SK-N-DZ (cell line): ENCODE results near the gene CEP63. TPM values are rescaled to one million over a fixed set of nuclear protein-coding genes. Genes with fewer than 3 reads are reported as not detected.

ENCODE experiments used
- DNase-seq: peaks from one replicate; pipeline ENCODE4 v3.0.0-alpha.2; 2015; ENCODE audit warnings: low spot score
- polyA plus RNA-seq, 2 experiments: library from polyadenylated mRNA; depleted of rRNA; stranded (reverse); fragments of >200 nt; gene quantifications; 2 replicates each; pipeline ENCODE4 v1.2.3, GENCODE V29; 2014

The CEP63 gene
- 19.1 and 20.7 TPM in 2 replicates for polyA plus RNA-seq (2014; cell fraction: cytosol; rRNA removed)
- polyA plus RNA-seq (2014; cell fraction: nucleus; rRNA removed) = 11.1 and 14.9 TPM in 2 replicates

- peak; percentile 99 for DNase-seq
Observed at GRCh38 chr3:134485718-134486576, at the start of gene CEP63, which contains the start of gene ANAPC13. CEP63 (plus strand) TSS chr3:134486057; CDS start chr3:134495321, 9,264 bp downstream. ANAPC13 (minus strand) TSS chr3:134485985; CDS start chr3:134482904, 3,081 bp downstream.

- DNase-seq = no peak
Observed at GRCh38 chr3:134437211-134437752, 48.6 kb upstream of the CEP63 start.

- no peak for DNase-seq
Observed at GRCh38 chr3:134441321-134441720, 44.5 kb upstream of the CEP63 start.

- DNase-seq = no peak
Observed at GRCh38 chr3:134441821-134442220, 44.0 kb upstream of the CEP63 start.

- no peak for DNase-seq
Observed at GRCh38 chr3:134445095-134445494, 40.8 kb upstream of the CEP63 start.

- no peak for DNase-seq
Observed at GRCh38 chr3:134445636-134446035, 40.2 kb upstream of the CEP63 start.

GRCh38 chr3:134446800-134447199, 39.1 kb upstream of the CEP63 start:
- DNase-seq = no peak

- DNase-seq = no peak
Observed at GRCh38 chr3:134447351-134447750, 38.5 kb upstream of the CEP63 start.

GRCh38 chr3:134448664-134449063, 37.2 kb upstream of the CEP63 start:
- no peak for DNase-seq

GRCh38 chr3:134449277-134449676, 36.6 kb upstream of the CEP63 start:
- peak; percentile 21 for DNase-seq

- no peak for DNase-seq
Observed at GRCh38 chr3:134449951-134450350, 35.9 kb upstream of the CEP63 start.

- no peak for DNase-seq
Observed at GRCh38 chr3:134453631-134454030, 32.2 kb upstream of the CEP63 start.

GRCh38 chr3:134457376-134458074, 28.3 kb upstream of the CEP63 start:
- DNase-seq = no peak

- no peak for DNase-seq
Observed at GRCh38 chr3:134458406-134458945, 27.4 kb upstream of the CEP63 start.

GRCh38 chr3:134459562-134459961, 26.3 kb upstream of the CEP63 start:
- no peak for DNase-seq

GRCh38 chr3:134460965-134461364, 24.9 kb upstream of the CEP63 start:
- DNase-seq = no peak

GRCh38 chr3:134462331-134462941, 23.4 kb upstream of the CEP63 start:
- no peak for DNase-seq

GRCh38 chr3:134463676-134464063, 22.2 kb upstream of the CEP63 start:
- no peak for DNase-seq

GRCh38 chr3:134464064-134464688, 21.7 kb upstream of the CEP63 start:
- DNase-seq = no peak

GRCh38 chr3:134464689-134465365, 21.0 kb upstream of the CEP63 start:
- DNase-seq = no peak
